Fibroblast of gingiva (primary cell): ENCODE results near the gene ATP6V1G1.
A peak's percentile ranks its signal among the peaks of the same experiment; 100 is the strongest.
"Not testable (repeated sequence)": the region's sequence is repeated elsewhere in the genome, so short reads cannot be mapped to it uniquely, and the experiment has no call there.

ENCODE experiments used
- DNase-seq: peaks from one replicate; pipeline ENCODE4 v3.0.0-alpha.2; 2011; ENCODE audit warnings: low read depth

Gene ATP6V1G1

DNA sequence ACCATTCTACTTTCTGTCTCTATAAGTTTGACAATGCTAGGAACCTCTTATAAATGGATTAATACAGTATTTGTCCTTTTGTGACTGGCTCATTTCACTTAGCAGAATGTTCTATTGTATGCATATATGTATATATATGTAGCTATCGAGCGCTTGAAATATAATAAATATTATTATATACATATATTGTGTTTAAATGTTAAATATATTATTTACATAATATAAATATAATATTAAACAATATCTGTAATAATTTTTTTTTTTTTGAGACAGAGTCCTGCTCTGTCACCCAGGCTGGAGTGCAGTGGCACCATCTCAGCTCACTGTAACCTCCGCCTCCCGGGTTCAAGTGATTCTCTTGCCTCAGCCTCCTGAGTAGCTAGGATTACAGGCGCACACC lies 9.4 kb upstream of the ATP6V1G1 start:
- not testable (repeated sequence) for DNase-seq

DNA sequence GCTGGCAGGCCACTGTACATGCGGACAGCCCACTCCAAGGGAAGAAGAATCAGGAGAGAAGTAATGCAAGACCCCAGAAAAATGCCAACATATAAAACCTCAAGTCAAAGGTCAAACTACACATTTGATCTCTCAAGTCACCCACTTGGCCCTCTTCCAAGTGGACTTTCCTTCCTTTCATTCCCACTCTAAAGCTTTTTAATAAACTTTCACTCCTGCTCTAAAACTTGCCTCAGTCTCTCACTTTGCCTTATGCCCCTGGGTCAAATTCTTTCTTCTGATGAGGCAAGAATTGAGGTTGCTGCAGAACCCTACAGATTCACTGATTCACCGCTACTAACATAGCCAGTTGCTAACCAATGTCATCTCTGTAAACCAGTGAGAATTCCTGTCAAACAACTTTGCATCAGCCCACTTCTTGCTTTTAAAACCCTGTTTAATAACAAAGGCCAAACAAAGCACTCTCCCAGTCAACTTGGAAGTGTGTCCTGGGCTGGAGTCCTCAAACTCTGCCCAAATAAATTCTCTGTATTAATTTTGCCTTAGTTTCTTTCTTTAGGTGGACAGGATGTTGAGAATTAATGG lies 6.9 kb upstream of the ATP6V1G1 start:
- DNase-seq = no peak

DNA sequence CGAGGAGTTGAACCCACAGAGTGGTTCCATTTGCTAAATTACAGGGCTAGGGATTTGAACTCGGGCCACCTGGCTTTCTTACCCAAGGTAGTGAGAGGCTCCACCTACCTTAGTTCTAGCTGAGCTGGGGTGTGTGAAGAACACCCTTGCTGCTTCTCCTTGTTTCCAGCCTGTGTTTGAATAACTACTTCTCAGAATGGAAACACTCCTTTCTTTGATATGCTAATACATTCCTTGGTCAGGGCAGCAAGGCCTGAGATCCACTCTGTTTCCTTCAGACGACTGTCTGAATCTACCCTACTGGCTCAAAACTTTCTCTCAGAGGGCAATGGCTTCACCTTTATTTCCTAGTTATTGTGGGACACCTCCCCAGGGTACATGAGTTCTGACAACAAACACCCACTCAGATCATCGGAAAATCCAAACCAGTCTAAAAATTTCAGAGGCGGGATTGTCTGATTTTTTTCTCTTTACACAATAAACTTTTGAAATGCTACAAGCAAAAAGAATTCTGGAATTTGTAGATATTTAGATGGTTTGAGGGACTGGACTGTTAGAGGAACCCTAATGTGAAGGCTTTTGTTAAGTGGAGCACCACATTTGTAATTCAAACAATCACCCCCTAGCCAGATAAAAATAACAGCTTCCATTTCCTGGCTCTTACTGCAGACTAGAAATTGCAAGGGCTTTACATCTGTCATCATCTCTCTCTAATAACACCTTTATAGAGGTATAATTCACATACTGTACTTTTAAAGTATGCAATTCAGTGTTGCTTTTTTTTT lies 4.0 kb upstream of the ATP6V1G1 start:
- DNase-seq = no peak

DNA sequence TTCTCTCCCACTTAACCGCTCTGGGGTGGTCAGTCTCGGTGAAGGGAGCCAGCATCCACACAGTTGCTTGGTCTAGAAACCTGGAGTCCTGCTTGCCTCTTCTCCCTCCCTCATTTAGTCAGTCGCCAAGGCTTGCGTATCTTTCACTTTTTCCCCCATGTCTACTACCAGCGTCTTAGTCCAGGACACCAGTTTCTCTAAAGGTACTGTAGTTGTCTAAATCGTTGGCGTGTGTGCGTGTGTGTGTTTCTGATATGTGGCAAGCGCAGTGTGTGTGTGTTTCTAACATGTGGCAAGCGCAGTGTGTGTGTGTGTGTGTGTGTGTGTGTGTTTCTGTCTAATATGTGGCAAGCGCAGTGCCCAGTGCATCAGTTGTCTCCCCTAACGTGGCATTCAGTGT lies 641 bp downstream of the ATP6V1G1 start:
- DNase-seq = peak; percentile 74

DNA sequence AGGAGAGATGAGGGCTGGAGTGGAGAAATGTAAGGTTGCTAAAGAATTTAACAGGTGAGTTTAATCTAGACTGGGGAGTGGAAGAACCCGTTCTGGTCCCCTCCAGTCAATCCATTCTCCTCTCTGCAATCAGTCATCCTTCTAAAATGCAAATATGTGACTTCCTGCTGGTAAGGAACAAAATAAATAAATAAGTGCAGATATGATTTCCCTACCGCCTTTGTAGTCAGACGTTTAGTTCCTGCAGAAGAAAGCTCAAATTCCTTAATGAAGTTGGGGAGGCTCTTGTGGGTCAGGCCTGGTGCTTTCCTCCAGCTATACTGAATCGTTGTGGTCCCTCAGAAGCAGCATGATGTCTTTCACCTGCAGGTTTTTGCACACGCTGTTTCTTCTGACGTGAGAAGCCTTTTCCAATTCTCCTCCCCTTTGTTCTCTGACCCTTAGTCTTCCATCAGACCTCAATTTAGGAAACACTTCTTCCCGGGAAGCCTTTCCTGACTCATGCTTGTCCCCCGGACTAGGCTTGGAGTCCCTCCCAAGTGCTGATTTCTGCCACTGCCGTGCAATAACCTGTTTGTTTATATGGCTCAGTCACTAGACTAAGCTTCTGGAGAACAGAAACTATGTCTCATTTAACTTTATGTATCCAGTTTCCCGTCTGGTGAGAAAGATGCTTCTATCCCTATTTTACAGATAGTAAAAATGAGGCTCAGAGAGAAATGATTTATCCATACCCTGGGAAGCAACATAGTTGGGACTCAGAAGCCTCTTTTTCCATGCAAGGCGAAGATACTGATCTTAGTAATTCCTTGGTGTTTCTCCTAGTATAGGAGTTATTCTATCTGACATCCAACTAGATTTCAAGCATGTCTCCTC lies 1.3 kb downstream of the ATP6V1G1 start:
- peak; percentile 66 for DNase-seq

DNA sequence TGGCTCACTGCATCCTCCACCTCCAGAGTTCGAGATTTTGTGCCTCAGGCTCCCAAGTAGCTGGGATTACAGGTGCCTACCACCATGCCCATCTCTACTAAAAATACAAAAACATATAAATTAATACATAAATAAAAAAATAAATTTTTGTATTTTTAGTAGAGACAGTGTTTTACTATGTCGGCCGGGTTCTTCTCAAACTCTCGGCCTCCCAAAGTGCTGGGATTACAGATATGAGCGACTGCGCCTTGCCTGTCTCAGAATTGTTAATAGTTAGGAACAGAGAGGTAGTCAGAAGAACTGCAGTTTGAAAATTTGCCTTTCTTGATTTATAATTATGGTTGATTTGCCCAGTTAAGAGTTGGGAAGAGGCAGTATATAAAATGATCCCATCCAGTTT lies 2.8 kb downstream of the ATP6V1G1 start:
- no peak for DNase-seq

DNA sequence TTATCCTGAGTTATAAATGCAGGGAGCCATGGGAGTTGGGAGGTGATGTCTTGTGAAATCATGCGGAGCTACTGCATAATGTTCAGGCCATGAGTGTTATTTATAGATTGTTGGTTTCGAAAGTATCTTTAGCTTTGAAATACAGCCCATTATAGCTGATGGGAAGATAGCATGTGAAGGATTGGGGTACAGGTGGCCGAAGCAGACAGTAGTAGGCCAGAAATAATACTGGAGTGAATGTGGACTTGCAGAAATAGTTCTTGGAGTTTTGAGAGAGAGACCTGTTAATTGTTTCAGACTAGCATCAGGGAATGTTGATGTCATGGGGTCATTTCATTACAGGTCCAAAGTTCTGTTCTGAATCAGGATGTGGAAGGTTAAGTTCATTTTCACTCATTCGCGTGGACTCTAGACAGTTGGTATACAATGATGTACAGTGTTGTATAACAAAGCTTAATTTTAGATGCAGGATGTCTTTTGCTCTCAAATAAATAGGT lies 3.8 kb downstream of the ATP6V1G1 start:
- peak; percentile 52 for DNase-seq

DNA sequence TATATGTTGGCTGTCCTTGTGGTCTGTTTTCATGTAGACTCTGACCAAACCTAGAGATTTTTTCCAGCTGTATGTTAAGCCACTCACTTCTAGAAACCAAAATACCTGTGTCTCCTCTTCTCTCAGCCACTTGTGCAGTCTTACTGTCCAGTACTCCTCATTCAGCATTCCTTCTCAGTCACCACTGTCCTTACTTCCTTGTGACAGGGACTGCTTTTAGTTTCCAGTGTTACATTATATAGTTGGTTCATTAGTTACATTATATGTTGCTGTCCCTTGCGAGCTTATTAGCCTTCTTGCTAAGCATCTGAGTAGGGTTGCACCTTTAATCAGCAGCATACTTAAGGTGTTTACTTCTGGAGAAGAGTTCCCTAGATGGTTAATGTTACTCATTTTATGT lies 4.3 kb downstream of the ATP6V1G1 start:
- DNase-seq = no peak

DNA sequence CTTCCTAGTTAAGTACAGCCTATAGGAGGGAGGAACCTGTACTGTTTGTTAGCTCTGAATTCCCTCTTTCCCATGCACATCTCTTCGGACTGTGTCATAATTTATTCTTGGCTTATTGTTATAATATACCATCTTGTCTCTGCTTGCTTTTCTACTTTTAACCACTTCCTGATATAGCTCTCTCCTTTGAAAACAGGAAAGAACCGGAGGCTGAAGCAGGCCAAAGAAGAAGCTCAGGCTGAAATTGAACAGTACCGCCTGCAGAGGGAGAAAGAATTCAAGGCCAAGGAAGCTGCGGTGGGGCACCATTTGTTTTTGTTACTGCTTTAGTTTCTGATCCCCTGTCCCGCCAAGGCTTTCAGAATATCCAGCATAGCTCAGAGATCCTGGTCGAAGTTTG lies 4.8 kb downstream of the ATP6V1G1 start:
- peak; percentile 19 for DNase-seq

DNA sequence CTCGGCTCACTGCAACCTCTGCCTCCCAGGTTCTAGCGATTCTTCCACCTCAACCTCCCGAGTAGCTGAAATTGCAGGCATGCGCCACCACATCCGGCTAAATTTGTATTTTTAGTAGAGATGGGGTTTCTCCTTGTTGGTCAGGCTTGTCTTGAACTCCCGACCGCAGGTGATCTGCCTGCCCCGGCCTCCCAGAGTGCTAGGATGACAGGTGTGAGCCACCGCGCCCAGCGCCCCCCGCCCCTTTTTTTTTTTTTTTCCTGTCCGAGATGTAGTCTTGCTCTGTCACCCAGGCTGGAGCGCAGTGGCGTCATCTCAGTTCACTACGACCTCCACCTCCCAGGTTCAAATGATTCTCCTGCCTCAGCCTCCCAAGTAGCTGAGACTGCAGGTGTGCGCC lies 6.6 kb downstream of the ATP6V1G1 start:
- no peak for DNase-seq

DNA sequence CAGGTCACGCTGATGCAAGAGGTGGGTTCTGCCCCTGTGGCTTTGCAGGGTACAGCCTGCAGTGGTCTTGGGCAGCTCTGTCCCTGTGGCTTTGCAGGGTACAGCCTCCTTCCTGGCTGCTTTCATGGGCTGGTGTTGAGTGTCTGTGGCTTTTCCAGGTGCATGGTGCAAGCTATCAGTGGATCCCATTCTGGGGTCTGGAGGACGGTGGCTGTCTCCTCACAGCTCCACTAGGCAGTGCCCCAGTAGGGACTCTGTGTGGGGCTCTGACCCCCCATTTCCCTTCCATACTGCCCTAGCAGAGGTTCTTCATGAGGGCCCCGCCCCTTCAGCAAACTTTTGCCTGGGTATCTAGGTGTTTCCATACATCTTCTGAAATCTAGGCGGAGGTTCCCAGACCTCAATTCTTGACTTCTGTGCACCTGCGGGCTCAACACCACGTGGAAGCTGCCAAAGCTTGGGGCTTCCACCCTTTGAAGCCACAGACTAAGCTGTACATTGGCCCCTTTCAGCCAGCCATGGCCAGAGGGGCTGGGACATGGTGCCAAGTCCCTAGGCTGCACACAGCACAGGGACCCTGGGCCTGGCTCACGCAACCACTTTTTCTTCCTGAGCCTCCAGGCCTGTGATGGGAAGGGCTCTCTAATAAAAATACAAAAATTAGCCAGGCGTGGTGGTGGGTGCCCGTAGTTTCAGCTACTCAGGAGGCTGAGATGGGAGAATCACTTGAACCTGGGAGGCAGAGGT lies 13.1 kb downstream of the ATP6V1G1 start:
- not testable (repeated sequence) for DNase-seq

DNA sequence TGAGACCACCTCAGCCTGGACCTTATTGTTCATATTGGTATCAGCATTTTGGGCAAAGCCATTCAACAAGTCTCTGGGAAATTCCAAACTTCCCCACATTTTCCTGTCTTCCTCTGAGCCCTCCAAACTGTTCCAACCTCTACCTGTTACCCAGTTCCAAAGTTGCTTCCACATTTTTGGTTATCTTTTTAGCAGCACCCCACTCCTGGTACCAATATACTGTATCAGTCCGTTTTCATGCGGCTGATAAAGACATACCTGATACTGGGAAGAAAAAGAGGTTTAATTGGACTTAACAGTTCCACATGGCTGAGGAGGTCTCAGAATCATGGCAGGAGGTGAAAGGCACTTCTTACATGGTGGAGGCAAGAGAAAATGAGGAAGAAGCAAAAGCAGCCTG lies 14.2 kb downstream of the ATP6V1G1 start:
- not testable (repeated sequence) for DNase-seq

DNA sequence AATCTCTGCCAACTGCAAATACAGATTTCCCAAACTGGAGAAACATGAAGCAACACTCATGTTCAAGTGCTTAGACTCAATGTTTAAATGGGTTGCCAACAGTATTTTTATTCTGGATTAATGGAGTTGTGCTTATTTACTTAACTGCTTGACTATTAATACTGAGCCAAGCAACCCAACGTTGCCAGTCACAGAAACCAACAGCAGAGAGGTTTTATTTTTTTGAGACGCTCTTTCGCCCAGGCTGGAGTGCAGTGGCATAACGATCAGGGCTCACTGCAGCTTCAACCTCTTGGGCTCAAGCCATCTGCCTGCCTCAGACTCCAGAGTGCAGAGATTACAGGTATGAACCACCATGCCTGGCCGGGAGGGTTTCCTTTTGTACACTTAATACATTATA lies 15.1 kb downstream of the ATP6V1G1 start:
- no peak for DNase-seq

DNA sequence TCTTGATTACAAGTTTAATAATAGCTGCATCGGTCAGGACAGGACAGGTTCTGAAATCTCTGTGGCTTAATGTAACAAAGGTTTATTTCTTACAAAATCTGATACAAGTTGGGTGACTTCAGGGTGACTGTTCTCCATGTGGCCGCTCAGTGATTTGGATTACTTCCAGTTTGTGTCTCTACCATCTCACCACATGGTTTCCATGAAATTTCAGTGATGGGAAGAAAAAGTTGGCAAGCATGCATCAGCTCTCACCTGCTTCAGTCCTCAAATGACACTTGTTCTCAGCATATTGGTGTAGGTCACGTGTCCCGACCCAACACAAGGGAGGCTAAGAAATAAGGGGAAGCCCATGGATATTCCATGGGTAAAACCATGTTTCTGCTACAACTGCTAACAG lies 15.7 kb downstream of the ATP6V1G1 start:
- DNase-seq = no peak

DNA sequence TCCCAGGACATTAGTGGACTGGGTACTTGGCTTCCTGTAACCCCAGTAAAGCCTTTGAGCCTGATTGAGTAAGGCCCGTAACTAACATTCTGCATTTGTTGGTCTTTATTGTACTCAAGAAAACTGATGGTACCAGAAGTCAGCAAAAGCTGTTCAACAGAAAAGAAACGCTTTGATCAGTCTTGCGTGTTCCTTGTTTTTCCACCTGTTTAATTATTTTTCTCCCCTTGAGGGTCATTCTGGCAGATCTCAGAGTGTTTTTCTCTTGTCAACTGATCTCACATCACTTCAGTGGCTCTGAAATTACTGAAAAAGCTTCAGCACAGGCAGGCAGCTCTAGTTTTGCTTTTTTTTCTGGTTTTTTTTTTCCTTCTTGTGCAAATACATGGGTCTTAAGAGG lies 17.4 kb downstream of the ATP6V1G1 start:
- no peak for DNase-seq

DNA sequence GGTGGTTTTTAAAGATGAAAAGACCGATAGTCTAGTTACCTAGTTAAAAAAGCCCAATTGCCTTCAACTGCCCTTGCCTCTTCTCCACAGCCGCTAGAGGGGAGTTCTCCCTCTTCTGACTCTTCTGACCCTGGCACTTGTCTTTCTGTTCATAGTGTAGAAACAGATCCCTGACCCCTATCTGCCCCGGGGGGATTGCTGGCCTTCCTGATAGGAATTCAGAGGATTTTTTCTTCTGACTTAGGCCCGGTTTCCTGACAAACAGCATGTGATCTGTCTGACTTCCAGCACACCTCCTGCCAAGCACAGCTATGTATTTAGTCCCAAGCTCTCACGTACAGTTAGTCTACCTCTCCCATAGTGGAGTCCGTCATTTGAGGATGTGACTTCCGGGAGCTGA lies 18.5 kb downstream of the ATP6V1G1 start:
- DNase-seq = no peak

DNA sequence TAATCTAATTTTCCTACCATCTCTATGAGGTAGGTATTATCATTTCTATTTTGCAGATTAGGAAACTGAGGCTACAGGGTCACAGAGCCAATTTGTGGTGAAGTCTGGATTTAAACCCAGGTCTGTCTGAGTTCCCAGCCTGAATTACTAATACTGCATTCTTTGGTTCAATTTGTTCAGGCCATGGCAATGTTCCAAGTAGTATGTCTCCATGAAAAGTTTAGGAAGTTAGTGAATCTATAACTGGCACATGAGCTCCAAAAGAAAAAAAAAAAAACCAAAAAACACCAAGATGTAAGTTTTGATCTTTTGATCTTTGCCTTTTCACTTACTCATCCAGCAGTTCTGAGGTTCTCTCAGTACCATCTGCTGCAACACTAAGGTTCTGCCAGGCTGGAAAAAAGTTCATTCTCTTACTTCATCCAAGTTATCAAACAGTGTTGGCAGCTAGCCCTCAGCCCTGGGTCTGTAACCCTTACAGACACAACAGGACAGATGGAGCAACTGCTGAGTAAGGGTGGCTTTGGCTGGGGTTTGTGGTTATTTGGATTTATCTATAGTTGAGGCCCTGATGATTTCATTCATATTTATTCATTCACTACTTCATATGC lies 19.1 kb downstream of the ATP6V1G1 start:
- DNase-seq = peak; percentile 92

DNA sequence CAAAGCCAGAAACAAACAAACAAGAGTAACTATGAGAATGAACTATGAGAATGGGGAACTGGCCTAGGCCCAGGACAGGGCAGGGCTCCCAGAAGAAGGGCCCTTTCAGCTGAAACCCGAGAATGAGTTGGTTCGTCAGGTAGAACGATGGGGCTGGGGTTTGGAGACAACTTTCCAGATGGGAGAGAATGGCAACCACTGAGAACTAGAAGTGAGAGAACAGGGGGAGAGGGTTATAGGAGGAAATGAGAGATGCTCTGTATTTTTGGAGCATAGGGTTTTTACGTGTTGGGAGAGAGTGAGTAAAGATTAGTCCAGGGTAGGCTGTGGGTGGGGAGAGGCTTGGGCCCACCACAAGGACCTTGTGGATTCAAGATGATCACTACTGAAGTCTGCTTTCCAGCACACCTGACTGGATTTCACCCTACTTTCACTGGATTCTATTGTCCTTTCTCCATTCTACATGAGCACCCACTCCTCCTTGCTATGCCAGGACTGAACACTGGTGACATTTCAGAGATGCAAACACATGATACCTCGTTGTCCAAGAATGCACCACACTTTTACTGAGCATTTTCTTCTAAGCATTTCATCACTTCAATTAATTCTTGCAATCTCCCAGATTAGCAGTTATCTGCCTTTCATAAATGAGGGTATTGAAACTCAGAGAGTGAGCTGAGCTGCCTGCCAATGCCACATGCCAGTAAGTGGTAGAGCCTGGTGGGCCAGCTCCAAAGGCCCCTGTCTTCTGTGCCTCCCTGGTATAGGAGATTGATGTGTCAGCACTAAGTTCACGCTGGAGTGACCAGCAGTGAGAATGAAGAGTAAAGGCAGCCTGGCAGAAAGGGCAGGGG lies 20.3 kb downstream of the ATP6V1G1 start:
- no peak for DNase-seq

DNA sequence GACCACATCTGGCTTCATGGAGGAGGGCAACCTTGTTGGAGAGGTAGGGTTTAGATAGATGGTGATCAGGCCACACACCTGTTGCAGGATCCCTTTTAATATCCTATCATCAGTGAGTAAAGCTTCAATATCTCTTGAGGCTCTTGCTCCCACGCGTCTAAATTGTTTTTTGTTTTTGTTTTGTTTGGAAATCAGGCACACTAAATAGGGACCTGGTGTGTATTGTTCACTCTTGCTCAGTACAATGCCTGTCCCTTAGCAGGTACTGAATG lies 20.9 kb downstream of the ATP6V1G1 start:
- DNase-seq = no peak

DNA sequence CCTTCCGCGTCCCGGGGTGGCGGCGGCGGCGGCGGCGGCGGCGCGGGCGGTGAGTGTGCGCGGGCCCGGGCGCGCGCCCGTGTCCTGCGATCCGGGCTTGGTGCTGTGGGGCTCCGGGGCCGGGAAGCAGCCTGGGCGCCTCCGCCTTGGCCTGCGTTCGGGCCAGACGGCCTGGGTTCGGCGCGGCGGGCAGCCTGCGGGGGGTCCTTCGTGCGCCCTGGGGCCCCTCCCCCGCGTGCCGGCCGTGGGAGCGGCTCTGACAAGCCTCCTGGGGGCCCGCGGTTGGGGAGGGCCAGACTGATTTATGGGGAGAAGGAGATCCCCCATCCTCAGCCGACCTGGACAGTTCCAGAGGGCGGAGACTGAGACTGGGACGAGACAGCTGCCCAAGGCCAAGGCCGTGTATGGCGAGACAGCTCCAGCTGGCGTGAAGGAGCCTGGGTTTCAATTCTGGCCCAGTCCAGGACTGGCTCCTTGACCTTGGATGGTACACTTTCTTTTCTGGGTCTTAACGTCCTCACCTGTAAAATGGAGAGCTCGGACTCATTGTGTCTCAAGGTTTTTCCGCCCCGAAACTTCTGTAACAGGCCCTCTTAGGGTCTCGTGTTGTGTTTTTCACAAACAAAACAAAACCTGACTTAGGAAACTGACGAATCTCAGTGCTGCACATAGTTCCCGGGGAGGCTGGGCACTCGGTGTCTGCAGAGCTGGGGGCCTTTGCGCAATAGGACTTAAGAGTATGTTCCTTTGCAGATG lies 24.1 kb downstream of the ATP6V1G1 start:
- peak; percentile 78 for DNase-seq
